DOHH2 (cell line): ENCODE measurements around the gene RIPPLY3.

Experiments
- H3F3A ChIP-seq: fragments of 200-600 bp; sonication (generic), shearing (Covaris generic); 2 replicates; pipeline ENCODE4 v1.6.0; 2016; ENCODE audit warnings: antibody characterized with exemption, mild to moderate bottlenecking; ENCODE audit not compliant: control insufficient read depth, insufficient read depth
- H3K27ac ChIP-seq: fragments of 200-600 bp; sonication (generic); 2 replicates; pipeline ENCODE4 v1.5.1; 2014; ENCODE audit warnings: low read depth, mild to moderate bottlenecking, low read length, moderate library complexity
- H3K27me3 ChIP-seq: fragments of 200-600 bp; sonication (generic); 2 replicates; pipeline ENCODE4 v1.6.1; 2014; ENCODE audit warnings: mild to moderate bottlenecking, low read length, mixed read lengths; ENCODE audit not compliant: control insufficient read depth
- H3K36me3 ChIP-seq: fragments of 200-600 bp; sonication (generic); 2 replicates; pipeline ENCODE4 v1.6.1; 2014; ENCODE audit warnings: mild to moderate bottlenecking, low read length, moderate library complexity, mixed read lengths; ENCODE audit not compliant: control insufficient read depth
- H3K4me1 ChIP-seq: fragments of 200-600 bp; sonication (generic); 2 replicates; pipeline ENCODE4 v1.6.1; 2014; ENCODE audit warnings: mild to moderate bottlenecking, low read length, mixed read lengths; ENCODE audit not compliant: control insufficient read depth
- H3K4me2 ChIP-seq: fragments of 200-600 bp; sonication (generic); 2 replicates; pipeline ENCODE4 v1.6.0; 2014; ENCODE audit warnings: mild to moderate bottlenecking, low read length, moderate library complexity
- H3K4me3 ChIP-seq: fragments of 200-600 bp; sonication (generic); 2 replicates; pipeline ENCODE4 v1.5.1; 2014; ENCODE audit warnings: mild to moderate bottlenecking, low read length, mixed read lengths
- H3K79me2 ChIP-seq: fragments of 200-600 bp; sonication (generic); 2 replicates; pipeline ENCODE4 v1.6.1; 2014; ENCODE audit warnings: mild to moderate bottlenecking, low read length, mixed read lengths; ENCODE audit not compliant: control insufficient read depth
- H3K9me2 ChIP-seq: fragments of 200-600 bp; sonication (generic); replicated peaks from 2 replicates; pipeline ENCODE4 v1.6.1; 2014; ENCODE audit warnings: mild to moderate bottlenecking, low read length, mixed read lengths; ENCODE audit not compliant: control insufficient read depth
- H3K9me3 ChIP-seq: fragments of 200-600 bp; sonication (generic); 2 replicates; pipeline ENCODE4 v1.6.1; 2014; ENCODE audit warnings: antibody characterized with exemption, low read length, mixed read lengths; ENCODE audit not compliant: control insufficient read depth, insufficient read depth
- H4K20me1 ChIP-seq: fragments of 200-600 bp; sonication (generic); 2 replicates; pipeline ENCODE4 v1.6.0; 2014; ENCODE audit warnings: low read depth, mild to moderate bottlenecking, antibody characterized with exemption, low read length, moderate library complexity; ENCODE audit not compliant: control insufficient read depth, insufficient read depth
- EZH2phosphoT487 ChIP-seq: fragments of 200-600 bp; sonication (generic); IDR thresholded peaks from 2 replicates; pipeline ENCODE4 v1.6.1; 2017; ENCODE audit warnings: borderline replicate concordance, mild to moderate bottlenecking, antibody characterized with exemption, low read length, moderate library complexity, mixed read lengths
- TF ChIP-seq, protein P1 (sequence below): fragments of 200-600 bp; sonication (generic); IDR thresholded peaks from one replicate; pipeline ENCODE4 v1.5.1; 2014; ENCODE audit warnings: antibody characterized with exemption, mild to moderate bottlenecking, low read depth, low read length; ENCODE audit not compliant: poor library complexity, severe bottlenecking

The RIPPLY3 gene

DNA sequence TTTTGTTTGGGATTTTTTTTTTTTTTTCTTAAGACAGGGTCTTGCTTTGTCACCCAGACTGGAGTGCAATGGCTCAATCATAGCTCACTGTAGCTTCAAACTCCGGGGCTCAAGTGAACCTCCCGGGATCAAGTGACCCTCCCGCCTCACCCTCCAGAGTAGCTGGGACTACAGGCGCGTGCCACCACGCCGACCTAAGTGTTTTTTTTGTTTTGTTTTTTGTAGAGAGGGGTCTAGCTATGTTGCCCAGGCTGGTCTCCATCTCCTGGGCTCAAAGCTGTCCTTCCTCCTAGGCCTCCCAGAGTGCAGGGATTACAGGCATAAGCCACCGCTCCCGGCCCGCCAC is 40.8 kb upstream of the RIPPLY3 start:
- Histone ChIP-seq H3K79me2 (peaks cover 9% of the 10 kb centered on the region), H3K4me2 (peak overlapping the region; percentile 95), H3F3A (peaks cover 21% of the 10 kb centered on the region), H3K9me2 (no peaks in the 10 kb centered on the region), H3K27ac (peak overlapping the region; percentile 46; the same call in 1 of the 2 replicates), H4K20me1 (no peaks in the 10 kb centered on the region), H3K9me3 (no peaks in the 10 kb centered on the region), H3K4me3 (peak overlapping the region; percentile 96), H3K27me3 (no peaks in the 10 kb centered on the region), H3K4me1 (peaks cover 24% of the 10 kb centered on the region), H3K36me3 (peaks cover under 1% of the 10 kb centered on the region)
- TF ChIP-seq, protein P1, sequence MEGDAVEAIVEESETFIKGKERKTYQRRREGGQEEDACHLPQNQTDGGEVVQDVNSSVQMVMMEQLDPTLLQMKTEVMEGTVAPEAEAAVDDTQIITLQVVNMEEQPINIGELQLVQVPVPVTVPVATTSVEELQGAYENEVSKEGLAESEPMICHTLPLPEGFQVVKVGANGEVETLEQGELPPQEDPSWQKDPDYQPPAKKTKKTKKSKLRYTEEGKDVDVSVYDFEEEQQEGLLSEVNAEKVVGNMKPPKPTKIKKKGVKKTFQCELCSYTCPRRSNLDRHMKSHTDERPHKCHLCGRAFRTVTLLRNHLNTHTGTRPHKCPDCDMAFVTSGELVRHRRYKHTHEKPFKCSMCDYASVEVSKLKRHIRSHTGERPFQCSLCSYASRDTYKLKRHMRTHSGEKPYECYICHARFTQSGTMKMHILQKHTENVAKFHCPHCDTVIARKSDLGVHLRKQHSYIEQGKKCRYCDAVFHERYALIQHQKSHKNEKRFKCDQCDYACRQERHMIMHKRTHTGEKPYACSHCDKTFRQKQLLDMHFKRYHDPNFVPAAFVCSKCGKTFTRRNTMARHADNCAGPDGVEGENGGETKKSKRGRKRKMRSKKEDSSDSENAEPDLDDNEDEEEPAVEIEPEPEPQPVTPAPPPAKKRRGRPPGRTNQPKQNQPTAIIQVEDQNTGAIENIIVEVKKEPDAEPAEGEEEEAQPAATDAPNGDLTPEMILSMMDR: no peak
- TF ChIP-seq EZH2phosphoT487: no peak

DNA sequence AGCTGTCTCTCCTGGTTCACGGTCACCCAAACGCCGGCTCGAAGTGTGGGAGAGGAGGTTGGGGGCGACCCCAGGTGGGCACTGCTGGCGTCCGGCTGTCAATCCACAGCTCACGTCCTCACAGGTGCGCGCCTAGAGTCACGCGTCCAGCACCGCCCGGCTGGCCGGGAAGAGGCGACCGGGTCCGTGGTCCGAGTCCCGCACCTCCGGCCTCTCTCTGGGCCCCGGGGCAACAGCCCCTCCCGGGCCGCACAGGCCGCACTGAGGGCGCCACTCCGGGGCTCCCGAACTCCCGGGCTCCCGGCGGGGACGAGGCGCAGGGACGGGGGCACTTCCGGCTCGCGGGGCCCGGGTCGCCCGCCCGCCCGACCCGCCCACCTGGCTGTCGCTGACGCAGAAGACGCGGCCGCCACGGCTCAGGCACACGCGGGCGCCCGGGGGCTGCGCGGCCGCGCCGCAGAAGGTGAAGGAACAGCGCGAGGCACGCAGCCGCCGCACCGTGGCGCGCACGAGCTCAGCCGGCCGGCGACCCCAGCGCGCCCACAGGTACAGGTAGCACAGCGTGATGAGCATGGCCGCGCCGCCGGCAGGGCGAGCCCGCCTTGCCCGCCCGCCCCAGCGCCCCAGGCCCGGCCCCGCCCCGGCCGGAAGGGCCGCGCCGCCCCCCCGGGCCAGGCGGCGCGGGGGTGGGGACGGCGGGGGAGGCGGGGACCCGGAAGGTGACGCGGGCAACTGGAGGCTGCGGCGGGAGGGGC is 40.3 kb upstream of the RIPPLY3 start, which contains the start of gene HLCS:
Gene HLCS (minus strand): TSS at position 604 of the 755 bp plus-strand sequence. CDS start 31 bp downstream, at position 573.
- H3K27ac ChIP-seq: peak within 1 kb of the TSS; percentile 46; the same call in 1 of the 2 replicates

DNA sequence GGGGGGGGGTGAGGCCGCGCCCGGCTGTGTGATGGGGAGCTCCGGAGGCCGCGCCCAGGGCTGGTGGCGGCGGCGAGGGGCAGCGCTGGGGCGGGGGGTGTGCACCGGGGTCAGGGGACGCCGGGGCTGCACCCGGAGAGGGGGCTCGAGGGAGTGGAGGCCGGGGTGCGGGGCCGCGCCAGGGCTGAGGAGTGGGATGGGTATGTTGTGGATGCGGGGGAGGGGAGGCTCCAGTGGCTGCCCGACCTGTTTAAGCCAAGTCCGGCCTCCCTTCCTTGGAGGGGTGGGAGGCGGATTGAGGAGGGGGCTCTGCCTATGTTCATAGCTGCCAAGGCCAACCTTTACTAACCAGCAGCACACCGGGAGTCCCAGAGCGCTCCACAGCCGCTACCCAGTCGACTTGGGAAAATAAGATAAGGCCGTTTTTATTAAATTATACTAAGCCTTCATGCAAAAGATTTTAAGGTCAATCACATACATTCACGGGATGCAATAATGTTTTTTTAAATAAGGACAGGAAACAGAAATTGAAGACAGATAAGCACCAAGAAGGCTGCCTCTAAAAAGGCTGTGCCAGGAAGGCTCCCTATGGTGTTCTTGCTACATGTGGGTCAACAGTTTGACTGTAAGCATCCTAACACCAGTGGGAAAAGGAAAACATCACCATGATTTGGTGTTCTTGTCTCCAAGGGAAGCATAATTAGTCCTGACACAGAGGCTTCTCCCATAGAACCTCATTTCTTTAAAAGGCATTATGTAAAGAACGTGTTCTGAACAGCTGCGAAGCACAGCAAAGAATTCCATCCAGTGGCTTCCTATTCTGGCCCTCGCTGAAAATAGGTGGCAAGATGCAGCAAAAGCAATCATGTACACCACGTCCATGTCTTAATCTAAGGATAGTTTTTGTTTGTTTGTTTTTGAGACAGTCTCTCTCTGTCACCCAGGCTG is 39.4 kb upstream of the RIPPLY3 start:
- H3K4me3 ChIP-seq: peak overlapping the region; percentile 68
- H3K27ac ChIP-seq: no peak overlapping the region; the same call in 1 of the 2 replicates
- H4K20me1 ChIP-seq: no peaks in the 10 kb centered on the region
- no peaks in the 10 kb centered on the region for H3K9me2 ChIP-seq
- TF ChIP-seq, protein P1: no peak
- TF ChIP-seq EZH2phosphoT487: no peak
- H3K4me1 ChIP-seq: peaks cover 24% of the 10 kb centered on the region
- H3K79me2 ChIP-seq: peaks cover 9% of the 10 kb centered on the region
- peaks cover 21% of the 10 kb centered on the region for H3F3A ChIP-seq
- no peaks in the 10 kb centered on the region for H3K27me3 ChIP-seq
- peak overlapping the region; percentile 74 for H3K4me2 ChIP-seq
- H3K36me3 ChIP-seq: no peaks in the 10 kb centered on the region
- no peaks in the 10 kb centered on the region for H3K9me3 ChIP-seq

More for the DNA sequence above, 40.3 kb upstream of the RIPPLY3 start, which contains the start of gene HLCS:
- no peaks in the 10 kb centered on the region for H3K9me2 ChIP-seq
- peak within 1 kb of the TSS; percentile 96 for H3K4me3 ChIP-seq
- H3K79me2 ChIP-seq: peaks cover 9% of the 10 kb centered on the region
- peaks cover 21% of the 10 kb centered on the region for H3F3A ChIP-seq
- no peaks in the 10 kb centered on the region for H4K20me1 ChIP-seq
- H3K36me3 ChIP-seq: no peaks in the 10 kb centered on the region
- TF ChIP-seq, protein P1: no peak
- TF ChIP-seq EZH2phosphoT487: no peak
- no peaks in the 10 kb centered on the region for H3K9me3 ChIP-seq
- H3K4me1 ChIP-seq: peaks cover 24% of the 10 kb centered on the region
- peak within 1 kb of the TSS; percentile 95 for H3K4me2 ChIP-seq
- H3K27me3 ChIP-seq: no peaks in the 10 kb centered on the region
